ENCODE results near the gene CAPN5. TPM values are rescaled to one million over a fixed set of nuclear protein-coding genes. Genes with fewer than 3 reads are reported as not detected.

The CAPN5 gene
- polyA plus RNA-seq (2011; rRNA removed) (12.9 and 16.6 TPM in 2 replicates), polyA plus RNA-seq (2017; fragmentation: RNase III; extraction: RNeasy Plus Mini Kit Qiagen cat#74134 plus additional on column Dnase treatment) (6.8 to 9.4 TPM (median 8.9 TPM) in 3 replicates), polyA minus RNA-seq (2011; rRNA and poly(A)+ RNA removed) (18.2 and 19.7 TPM in 2 replicates)
- polyA plus RNA-seq (2012; cell fraction: cytosol; rRNA removed): 4.6 and 6.4 TPM in 2 replicates
- polyA plus RNA-seq (2012; cell fraction: nucleus; rRNA removed): 11.6 and 12.2 TPM in 2 replicates

- POLR2A ChIA-PET: interaction anchor here (0.6 to 1.0 kb wide), 6 partner anchors 16 to 45 kb away, joined by 3 to 9 read pairs (median 4); no protein-coding TSS in a partner anchor
- Histone ChIP-seq H3K4me1 (peaks cover 16% of the 10 kb centered on the region), H3K27ac (peak within 1 kb of the TSS; percentile 87 to 88), H3K4me3 (peak within 1 kb of the TSS; percentile 65), H3K4me2 (peak within 1 kb of the TSS; percentile 75), H3K9me3 (peaks cover 9% of the 10 kb centered on the region)
- ATAC-seq: peak; percentile 89 to 97
- DNase-seq (ENCODE audit: low read depth in 1 of 2, low spot score in 1 of 2): peak; percentile 89 to 95
- FAIRE-seq: no peak
- WGBS (ENCODE audit: missing lambda C conversion rate): 13% methylated on average over 23 of the region's 69 CpGs
- CTCF ChIA-PET: interaction anchor here (0.7 to 6.3 kb wide), 11 partner anchors 11 to 482 kb away, joined by 3 to 84 read pairs (median 5); no protein-coding TSS in a partner anchor
- TF ChIP-seq USF2 (IDR thresholded peaks at IDR 0.05) (no peak), ZFP36 (IDR thresholded peaks at IDR 0.05; ENCODE audit: borderline replicate concordance, partially characterized antibody) (no peak), MYC (IDR thresholded peaks at IDR 0.05; ENCODE audit: borderline replicate concordance, low read length) (no peak), E2F6 (IDR thresholded peaks at IDR 0.05; ENCODE audit: borderline replicate concordance, low read depth) (no peak), FOXS1 (CRISPR knock-in tag; IDR thresholded peaks at IDR 0.05) (no peak), CBX2 (IDR thresholded peaks at IDR 0.05; ENCODE audit: borderline replicate concordance, low read depth) (no peak), CHD4 (IDR thresholded peaks at IDR 0.05; ENCODE audit: borderline replicate concordance) (no peak), PBX3 (IDR thresholded peaks at IDR 0.05) (0 out of 2 replicates have a peak, but pooled peaks have one; percentile 41), HES2 (IDR thresholded peaks at IDR 0.05) (no peak), ESRRA (IDR thresholded peaks at IDR 0.05; ENCODE audit: borderline replicate concordance, low read length) (no peak), ATOH8 (CRISPR knock-in tag; IDR thresholded peaks at IDR 0.05; ENCODE audit: low read depth) (no peak), KDM5A (IDR thresholded peaks at IDR 0.05) (no peak), NFE2L2 (conservative IDR thresholded peaks at IDR 0.05; ENCODE audit: low read length) (no peak), ZC3H11A (IDR thresholded peaks at IDR 0.05) (no peak), CTCF (IDR thresholded peaks at IDR 0.05) (peak; percentile 38), POLR2AphosphoS2 (conservative IDR thresholded peaks at IDR 0.05; ENCODE audit: low read length) (no peak), RAD21 (conservative IDR thresholded peaks at IDR 0.05 in 1 of 2, IDR thresholded peaks at IDR 0.05 in 1 of 2) (peak in 1 of 2 experiments; percentile 26; a peak in 2 of 5 replicates), ELK1 (IDR thresholded peaks at IDR 0.05; ENCODE audit: low read depth, low read length) (no peak), MAFK (IDR thresholded peaks at IDR 0.05; ENCODE audit: partially characterized antibody) (no peak), ZSCAN20 (CRISPR knock-in tag; IDR thresholded peaks at IDR 0.05) (no peak), PHF8 (IDR thresholded peaks at IDR 0.05; ENCODE audit: borderline replicate concordance, low read depth) (peak; percentile 28; the same call in 1 of the 2 replicates), EHF (CRISPR knock-in tag; IDR thresholded peaks at IDR 0.05) (no peak), SMC3 (IDR thresholded peaks at IDR 0.05) (no peak; the same call in 2 of the 3 replicates), CHD2 (IDR thresholded peaks at IDR 0.05; ENCODE audit: low read length, partially characterized antibody) (no peak), HEYL (CRISPR knock-in tag; IDR thresholded peaks at IDR 0.05) (no peak), CBX8 (IDR thresholded peaks at IDR 0.05) (no peak), RARB (CRISPR knock-in tag; IDR thresholded peaks at IDR 0.05) (no peak), RCOR1 (IDR thresholded peaks at IDR 0.05; ENCODE audit: low read depth, low read length) (no peak), EHMT2 (IDR thresholded peaks at IDR 0.05; ENCODE audit: low read depth) (no peak), HOXA7 (CRISPR knock-in tag; IDR thresholded peaks at IDR 0.05) (no peak), RFX5 (IDR thresholded peaks at IDR 0.05) (no peak), HOXB5 (CRISPR knock-in tag; IDR thresholded peaks at IDR 0.05) (no peak)
Measured at GRCh38 chr11:77066229-77067042, at the start of gene CAPN5. CAPN5 (plus strand) TSS chr11:77066971; CDS start chr11:77084887, 17,916 bp downstream.
